ENCODE measurements around the gene AK9.

Gene AK9

GRCh38 chr6:109471105-109471810 lies 219.7 kb downstream of the AK9 start:
- TF ChIP-seq, protein P1, sequence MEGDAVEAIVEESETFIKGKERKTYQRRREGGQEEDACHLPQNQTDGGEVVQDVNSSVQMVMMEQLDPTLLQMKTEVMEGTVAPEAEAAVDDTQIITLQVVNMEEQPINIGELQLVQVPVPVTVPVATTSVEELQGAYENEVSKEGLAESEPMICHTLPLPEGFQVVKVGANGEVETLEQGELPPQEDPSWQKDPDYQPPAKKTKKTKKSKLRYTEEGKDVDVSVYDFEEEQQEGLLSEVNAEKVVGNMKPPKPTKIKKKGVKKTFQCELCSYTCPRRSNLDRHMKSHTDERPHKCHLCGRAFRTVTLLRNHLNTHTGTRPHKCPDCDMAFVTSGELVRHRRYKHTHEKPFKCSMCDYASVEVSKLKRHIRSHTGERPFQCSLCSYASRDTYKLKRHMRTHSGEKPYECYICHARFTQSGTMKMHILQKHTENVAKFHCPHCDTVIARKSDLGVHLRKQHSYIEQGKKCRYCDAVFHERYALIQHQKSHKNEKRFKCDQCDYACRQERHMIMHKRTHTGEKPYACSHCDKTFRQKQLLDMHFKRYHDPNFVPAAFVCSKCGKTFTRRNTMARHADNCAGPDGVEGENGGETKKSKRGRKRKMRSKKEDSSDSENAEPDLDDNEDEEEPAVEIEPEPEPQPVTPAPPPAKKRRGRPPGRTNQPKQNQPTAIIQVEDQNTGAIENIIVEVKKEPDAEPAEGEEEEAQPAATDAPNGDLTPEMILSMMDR (IDR thresholded peaks at IDR 0.05; ENCODE audit: insufficient read depth, low read length, missing control alignments): no peak
- no peak overlapping the region for H3K4me3 ChIP-seq (ENCODE audit: low read depth, low read length)
- CTCF ChIA-PET: no interaction called here
- DNase-seq (ENCODE audit: low read depth, low spot score): no peak
- POLR2A ChIA-PET: no interaction called here

DNA sequence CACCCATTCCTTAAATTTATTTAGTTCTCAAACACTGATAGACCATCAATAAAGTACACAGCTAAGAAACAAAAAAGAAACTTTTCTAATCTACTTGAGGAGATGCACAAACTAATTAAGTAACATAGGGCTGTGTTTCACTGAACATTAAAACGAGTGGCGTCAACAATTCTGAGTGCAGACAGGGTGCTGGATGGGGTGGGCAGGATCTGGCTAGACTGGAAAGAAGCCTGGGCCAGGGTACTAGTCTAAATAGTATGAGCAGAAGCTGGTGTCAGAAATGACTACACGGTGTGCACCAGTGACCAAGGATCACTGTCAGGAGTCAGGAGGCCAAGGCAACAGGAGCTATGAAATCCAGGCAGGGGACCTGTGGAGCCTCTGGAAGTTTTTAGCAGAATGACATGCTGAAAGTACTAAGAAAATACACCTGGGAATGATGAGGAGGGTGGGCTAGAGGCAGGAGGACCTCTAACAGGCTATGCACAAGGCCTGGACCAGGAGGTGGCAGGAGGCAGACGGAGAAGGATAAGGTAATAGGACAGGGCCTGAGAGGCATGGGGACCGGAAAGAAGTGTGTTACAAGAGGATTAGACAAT lies 221.3 kb downstream of the AK9 start:
- CTCF ChIA-PET: no interaction called here
- TF ChIP-seq, protein P1 (IDR thresholded peaks at IDR 0.05; ENCODE audit: insufficient read depth, low read length, missing control alignments): no peak
- no peak overlapping the region for H3K4me3 ChIP-seq (ENCODE audit: low read depth, low read length)
- POLR2A ChIA-PET: no interaction called here
- DNase-seq (ENCODE audit: low read depth, low spot score): no peak

DNA sequence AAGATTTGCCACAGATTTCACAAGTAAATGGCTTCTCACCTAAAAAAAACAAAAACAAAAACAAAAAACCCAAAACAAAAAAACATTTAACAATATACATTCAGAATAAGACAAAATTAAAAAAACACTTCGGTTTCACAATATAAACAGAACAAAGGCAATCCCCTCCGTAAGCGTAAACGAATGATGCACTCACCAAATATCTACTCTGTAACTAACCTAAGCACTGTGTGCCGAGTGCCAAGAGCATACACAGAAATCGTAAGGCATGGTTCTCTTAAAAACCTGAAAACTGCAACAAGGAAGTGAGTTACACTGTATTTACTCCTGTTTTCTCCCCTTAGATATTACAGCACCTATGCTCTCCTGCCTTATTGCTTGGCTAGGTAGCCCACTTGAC lies 223.3 kb downstream of the AK9 start:
- ChIA-PET POLR2A (no interaction called here), CTCF (no interaction called here)
- TF ChIP-seq, protein P1 (IDR thresholded peaks at IDR 0.05; ENCODE audit: insufficient read depth, low read length, missing control alignments): no peak
- DNase-seq (ENCODE audit: low read depth, low spot score): no peak
- no peak overlapping the region for H3K4me3 ChIP-seq (ENCODE audit: low read depth, low read length)

GRCh38 chr6:109466212-109466923 lies 224.6 kb downstream of the AK9 start:
- H3K4me3 ChIP-seq (ENCODE audit: low read depth, low read length): no peak overlapping the region
- TF ChIP-seq, protein P1 (IDR thresholded peaks at IDR 0.05; ENCODE audit: insufficient read depth, low read length, missing control alignments): no peak
- CTCF ChIA-PET: interaction anchor here (0.7 kb wide), 1 partner anchor 10 kb away, joined by 3 read pairs; no protein-coding TSS in a partner anchor
- DNase-seq (ENCODE audit: low read depth, low spot score): no peak
- POLR2A ChIA-PET: no interaction called here

- H3K4me3 ChIP-seq (ENCODE audit: low read depth, low read length): no peak overlapping the region
- POLR2A ChIA-PET: no interaction called here
- CTCF ChIA-PET: interaction anchor here (0.7 kb wide), 1 partner anchor 9 kb away, joined by 3 read pairs; no protein-coding TSS in a partner anchor
- no peak for DNase-seq (ENCODE audit: low read depth, low spot score)
- TF ChIP-seq, protein P1 (IDR thresholded peaks at IDR 0.05; ENCODE audit: insufficient read depth, low read length, missing control alignments): no peak
Observed at GRCh38 chr6:109465772-109466171, 225.2 kb downstream of the AK9 start.
